ENCODE data around the gene MEG3. TPM values are rescaled to one million over a fixed set of nuclear protein-coding genes. Genes with fewer than 3 reads are reported as not detected.

The MEG3 gene
- total RNA-seq, 1 donor from 2014 or later, result 219 TPM

DNA sequence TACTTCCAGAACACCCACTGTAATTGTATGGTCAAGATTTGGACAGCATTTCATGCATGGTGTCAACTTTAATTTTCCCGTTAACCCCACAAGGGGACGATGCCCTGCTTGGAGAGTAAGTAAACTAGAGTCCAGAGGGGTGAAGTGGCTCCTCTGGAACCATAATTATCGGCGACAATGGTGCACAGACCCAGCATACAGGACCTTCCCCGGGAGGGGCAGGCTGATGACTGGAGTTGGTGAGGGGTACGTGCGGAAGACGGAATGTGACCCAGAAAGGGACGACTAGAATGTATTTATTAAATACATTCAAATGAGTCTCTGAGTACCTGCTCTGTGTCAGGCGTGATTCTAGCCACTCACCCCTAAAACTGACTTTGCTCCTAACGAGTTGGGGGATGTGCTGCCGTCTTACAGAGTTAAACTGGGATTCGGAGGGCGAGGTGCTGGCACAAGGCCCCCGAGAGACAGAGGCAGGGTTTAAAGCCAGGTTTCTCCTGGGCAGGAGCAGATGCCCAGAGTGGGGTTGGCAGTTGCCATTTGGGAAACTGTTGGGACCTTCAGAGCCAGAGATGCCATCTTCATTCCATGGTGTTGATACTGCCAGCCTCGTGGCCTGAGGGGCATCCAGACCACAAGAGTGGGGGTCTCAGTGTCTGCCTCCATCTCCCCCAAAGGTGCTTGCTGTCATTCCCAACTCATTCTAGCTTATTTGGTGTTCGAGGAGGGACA lies 66.7 kb downstream of the MEG3 start:
- no peak for DNase-seq (ENCODE audit: extremely low read depth, low read depth, low spot score)

DNA sequence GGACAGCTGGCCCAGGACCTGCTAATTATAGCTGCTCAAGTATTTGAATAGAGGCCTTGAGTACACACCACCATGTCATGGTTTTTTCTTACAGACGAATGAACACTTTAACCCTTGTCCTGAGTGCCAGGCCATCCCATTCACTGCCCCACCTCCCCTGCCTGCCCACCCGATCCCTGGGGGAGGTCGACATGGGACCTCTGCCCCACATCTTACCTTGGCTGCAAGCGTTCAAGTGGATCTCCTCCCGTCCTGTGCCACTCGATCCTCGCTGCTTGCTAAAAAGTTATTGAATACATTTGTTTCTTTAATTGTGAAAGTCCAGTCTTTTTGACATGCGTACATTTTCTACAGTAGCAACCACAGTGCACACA lies 67.3 kb downstream of the MEG3 start:
- no peak for DNase-seq (ENCODE audit: extremely low read depth, low read depth, low spot score)

DNA sequence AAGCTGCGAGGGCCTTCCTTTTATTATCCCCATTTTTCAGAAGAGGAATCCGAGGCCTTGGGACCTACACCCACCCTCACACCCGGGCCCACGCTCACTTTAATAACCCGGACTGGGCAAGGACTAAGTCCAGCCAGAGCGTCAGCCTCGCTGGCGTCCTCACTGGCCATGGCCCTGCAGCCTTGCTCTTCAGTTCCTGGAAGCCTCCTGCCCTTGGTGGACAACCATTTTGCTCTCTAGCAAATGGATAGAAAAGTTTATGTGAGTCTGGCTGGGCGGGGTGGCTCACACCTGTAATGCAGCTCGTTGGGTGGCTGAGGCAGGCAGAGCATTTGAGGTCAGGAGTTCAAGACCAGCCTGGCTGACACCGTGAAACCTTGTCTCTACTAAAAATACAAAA lies 67.8 kb downstream of the MEG3 start:
- DNase-seq (ENCODE audit: extremely low read depth, low read depth, low spot score), result no peak

DNA sequence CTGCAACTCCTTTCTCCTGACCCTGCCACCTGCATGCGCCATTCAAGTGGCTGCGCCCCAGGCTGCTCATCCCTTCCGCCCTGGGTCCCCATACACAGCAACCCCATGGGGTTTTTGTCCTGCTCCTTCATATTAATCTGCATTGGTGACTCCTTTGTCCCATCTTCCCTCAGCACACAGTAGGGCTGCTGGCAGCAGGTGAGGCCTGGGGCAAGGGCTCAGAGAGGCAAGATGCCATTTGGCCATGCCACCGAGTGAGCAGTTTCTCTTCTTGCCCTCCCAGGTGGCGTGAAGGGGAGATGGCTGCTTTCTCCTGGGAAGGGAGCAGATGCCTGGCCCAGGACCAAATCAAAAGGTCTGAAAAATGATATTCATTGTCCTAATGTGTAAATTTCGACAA lies 68.5 kb downstream of the MEG3 start:
- no peak for DNase-seq (ENCODE audit: extremely low read depth, low read depth, low spot score)

DNA sequence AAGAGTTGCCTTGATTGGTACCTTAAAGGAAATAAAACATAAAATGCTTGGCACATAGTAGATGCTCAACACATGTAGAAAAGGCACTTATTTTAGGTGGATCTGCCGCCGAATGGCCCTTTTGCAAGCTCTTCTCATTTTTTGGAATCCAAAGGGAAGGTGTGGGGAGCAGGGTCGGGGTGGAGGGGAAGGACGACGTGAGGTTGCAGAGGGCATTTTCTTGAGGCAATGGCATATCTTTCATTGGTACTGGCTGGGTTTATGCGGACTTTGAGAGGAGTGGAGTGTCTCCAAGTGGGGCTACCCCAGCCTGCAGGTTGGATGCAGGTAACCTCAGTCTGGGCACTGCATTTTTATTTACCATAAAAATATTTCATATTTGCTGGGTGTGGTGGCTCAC lies 69.5 kb downstream of the MEG3 start:
- no peak for DNase-seq (ENCODE audit: extremely low read depth, low read depth, low spot score)

DNA sequence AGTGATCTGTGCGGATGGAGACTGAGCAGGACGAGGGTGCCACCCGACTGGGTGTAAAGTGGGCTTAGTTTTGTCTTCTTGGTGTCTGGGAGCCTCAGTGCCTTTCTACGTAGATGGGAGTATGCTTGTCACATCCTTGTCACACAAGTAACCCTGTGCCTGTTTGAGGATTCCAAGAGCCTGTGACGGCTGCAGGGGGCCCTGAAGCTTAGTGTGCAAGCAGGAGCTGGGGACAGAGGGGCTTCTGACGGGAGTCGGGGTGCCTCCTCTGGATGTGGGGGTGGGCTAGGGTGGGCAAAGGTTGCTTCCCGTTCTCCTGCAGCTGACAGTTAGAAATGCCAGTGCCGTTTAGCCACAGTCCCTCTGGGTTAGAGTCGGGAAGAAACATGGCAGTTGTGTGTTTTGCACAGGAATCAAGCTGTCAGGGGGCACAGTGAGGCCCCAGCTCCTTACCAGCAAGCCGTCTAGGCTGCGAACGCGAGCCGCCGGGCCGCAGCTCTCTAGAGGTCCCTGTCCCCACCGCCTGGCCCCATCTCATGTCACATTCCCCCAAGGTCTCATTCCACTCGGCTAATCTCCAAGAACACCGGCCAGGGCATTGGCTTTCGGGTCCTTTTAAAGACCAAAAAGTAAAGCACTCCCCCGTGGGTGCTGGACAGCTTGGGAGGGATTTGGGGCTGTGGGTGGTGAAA lies 70.6 kb downstream of the MEG3 start:
- no peak for DNase-seq (ENCODE audit: extremely low read depth, low read depth, low spot score)

DNA sequence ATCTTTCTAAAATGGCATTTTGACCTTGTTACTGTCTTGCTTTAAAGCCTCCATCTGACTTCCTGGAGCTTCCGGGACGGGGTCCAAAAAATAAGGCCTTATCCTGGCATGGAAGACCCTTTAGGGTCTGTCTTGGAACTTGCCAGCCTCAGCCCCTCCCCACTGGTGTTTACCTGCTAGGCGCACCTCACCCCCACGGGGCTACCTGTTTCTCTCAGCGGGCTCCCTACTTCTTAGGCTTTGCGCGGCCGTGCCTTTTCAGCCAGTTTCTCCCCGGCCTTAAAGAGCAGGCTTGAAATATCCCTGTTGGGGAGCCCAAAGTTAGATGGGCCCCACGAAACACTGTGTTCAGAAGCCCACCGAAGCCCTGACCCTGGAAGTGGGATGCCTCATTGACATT lies 72.5 kb downstream of the MEG3 start:
- no peak for DNase-seq (ENCODE audit: extremely low read depth, low read depth, low spot score)

DNA sequence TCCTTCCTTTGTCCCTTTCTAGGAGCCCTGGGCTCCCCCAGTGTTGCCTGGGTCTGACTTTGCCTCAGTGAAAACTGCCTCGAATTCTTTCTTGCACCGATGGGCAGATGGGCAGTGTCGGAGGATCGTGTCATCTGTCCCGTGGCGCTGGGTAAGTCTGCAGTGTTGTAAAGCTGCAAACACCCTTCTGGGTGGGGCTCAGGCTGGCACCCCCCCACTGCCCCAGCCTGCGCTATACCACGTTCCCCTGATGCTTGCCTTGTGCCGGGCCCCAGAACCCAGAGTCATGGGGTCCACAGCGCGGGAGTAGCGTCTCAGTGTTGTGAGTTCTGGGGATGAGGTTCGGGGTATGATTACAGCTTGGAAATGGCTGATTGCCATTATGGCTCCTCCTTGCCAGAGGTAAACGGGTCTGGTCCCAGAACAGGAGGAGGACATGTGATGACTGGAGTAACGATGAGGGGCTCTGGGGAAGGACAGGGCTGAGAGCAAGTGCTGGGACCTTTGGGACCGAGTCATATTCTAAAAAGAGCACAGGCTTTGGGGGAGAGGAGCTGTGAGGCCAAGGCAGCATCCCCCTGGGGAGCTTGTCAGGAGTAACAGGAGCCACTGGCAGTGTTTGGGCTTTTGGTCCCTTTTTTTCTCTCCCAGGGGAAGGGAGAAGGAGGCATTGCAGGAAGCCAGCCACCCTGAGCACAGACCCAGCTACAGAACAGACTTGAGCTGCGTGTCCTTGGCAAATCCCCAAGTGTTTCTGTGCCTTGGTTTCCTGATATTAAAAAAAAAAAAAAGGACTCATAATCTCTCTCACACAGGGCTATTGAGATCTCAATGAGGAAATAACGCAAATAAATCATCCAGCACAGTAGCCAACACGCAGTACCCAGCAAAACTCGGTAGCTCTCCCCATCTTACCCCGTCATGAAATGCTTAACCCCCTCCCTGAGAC lies 73.3 kb downstream of the MEG3 start:
- DNase-seq (ENCODE audit: extremely low read depth, low read depth, low spot score), result no peak

DNA sequence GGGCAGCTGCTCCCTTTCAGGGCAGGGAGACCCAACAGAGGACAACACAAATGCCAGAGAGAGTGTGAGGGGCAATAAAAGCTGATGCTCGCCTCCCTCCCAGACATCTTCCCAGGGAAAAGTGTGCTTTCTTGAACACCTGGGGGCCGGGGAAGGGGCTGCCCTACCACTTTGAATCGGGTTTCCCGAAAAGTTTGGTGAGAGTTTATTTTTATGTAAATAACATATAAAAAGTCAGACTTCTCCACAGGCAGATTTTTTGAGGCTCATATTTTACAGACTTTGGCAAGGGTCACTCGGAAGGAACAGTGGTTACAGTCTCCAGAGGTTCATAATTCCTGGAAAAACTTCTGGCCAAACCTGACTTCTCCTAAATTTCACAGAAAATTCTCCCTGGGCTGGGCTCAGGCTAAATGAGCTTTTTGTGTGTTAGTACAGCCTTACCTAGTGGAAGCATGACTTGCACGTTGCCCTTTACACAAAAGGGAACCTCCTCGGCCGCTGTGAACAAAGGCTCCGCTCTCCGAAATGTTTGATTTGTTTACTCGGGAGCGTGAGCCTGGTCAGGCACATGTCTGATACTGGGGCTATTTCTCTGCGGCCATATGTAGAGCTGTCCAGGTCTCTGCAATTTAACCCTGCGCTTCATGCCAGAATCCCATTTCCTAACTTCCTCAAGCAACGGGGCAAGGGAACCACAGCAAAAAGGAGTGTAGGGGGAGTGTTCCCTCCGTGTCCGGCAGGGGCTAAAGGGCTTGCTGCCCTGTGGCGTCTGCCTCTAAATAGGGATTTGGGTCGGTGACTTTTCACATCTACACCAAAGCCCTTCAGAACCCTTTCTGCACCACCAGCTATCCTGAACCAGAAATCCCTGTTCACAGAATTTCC lies 74.2 kb downstream of the MEG3 start:
- DNase-seq (ENCODE audit: extremely low read depth, low read depth, low spot score), result no peak

DNA sequence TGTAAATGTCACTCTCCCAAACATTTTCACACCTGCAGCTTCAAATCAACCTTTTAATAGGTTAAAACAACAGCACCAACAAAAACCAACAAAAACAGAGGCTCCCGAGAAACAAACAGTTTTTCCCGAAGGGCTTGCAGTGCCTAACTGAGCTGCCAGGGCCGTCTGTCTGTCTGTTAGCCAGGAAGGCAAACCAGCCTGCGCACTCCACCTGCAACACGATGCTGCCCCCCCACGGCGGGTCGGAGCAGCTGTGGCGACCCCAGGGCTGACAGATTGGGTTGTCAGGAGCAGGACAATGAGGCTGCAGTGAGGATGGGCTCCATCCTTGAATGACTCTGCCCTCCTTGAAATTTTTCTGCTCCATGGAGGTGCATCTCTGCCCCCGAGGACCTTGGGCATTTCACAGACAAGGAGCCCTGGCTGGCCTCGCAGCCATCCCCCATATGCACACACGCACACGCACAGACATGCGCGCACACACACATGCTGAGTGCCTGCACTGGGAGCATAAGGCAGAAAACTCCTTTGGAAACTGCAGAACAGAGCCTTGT lies 75.0 kb downstream of the MEG3 start:
- no peak for DNase-seq (ENCODE audit: extremely low read depth, low read depth, low spot score)

DNA sequence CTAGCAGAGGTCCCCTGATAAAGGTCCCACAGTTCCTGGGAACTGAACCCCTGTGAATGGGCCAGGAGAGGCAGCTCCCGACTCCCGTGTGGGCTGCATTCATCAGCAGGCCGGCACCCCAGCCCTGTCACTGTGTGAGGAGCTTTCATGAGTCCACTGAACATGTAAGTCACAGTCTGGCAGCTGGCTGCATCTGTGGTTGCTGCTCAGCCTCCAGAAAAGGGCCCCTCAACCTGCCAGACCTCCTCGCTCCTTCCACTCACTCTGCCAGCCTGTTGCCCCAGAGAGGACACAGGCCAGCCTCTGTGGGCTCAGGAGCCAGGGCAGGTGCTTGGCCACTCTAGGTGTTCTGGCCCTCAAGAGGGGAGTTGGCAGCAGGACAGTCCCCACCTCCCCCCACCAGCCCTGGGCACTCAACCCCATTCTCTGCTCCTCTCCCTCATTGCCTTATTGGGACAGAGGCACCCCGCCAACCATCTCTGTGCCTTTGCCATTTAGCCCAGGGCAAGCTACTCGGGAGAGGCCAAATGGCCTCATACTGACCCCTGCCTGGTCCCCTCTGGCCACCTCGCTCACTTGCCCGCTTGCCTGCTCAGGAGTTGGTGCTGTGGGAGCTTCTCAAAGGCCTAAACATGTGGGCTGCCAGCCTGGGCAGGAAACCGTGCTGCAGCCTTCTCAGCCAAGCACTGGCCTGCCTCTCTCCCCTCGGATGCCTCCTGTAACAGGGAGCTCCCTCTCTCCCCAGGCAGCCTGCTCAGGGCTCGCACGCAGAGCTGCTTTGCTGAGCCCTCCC lies 75.7 kb downstream of the MEG3 start:
- no peak for DNase-seq (ENCODE audit: extremely low read depth, low read depth, low spot score)

DNA sequence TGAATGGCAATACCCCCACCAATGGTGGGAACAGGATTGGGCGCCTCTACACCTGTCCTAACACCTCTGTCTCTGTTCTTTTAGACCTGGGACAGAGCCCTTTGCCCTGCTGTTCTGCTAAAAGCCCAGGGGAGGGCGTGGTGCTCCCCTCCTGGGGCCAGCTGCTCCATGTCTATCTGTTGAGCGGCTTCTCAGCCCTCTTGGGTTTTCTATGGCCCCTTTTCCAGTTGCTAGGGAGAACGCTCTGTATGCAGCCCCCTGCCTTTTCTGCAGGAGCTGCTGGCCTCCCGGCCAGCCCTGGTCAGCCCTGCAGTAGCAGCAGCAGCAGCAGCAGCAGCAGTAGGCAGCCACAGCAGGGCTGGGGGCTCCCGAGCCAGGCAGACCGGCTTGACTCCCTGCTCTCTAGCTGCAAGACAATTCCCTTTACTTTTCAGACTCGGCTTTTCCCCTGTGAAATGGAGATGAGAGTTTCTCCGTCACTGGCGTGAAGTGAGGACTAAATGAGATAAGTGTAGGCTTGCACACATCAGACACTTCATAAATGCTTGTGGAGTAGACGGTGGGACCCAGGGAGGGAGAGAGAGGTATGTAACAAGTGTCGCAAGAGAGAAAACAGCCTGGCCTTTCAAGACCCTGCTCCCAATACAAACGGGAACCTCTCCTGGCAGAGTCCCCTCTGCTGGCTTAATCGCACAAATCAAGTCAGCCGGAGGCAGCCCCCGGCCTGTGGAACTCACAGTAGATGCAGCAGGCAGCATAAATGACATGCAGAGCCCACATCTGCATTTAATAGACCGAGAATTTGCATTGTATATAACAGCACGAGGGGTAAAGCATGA lies 76.6 kb downstream of the MEG3 start:
- no peak for DNase-seq (ENCODE audit: extremely low read depth, low read depth, low spot score)

DNA sequence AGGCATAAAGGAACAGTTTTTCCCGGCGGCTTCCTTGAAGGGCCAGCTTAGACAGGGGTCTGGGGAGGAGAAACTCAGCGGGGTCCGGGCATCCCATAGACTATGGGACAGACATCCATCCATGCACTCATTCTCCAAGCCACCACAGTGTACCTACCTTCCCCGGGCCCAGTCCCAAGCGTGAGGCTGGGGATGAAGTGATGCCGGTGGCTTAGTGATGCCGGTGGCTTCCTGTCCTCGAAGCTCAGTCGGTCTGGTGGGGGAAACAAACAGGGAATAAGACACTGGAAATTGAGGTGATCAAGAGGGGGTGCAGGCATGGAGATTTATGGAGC lies 77.2 kb downstream of the MEG3 start:
- no peak for DNase-seq (ENCODE audit: extremely low read depth, low read depth, low spot score)

DNA sequence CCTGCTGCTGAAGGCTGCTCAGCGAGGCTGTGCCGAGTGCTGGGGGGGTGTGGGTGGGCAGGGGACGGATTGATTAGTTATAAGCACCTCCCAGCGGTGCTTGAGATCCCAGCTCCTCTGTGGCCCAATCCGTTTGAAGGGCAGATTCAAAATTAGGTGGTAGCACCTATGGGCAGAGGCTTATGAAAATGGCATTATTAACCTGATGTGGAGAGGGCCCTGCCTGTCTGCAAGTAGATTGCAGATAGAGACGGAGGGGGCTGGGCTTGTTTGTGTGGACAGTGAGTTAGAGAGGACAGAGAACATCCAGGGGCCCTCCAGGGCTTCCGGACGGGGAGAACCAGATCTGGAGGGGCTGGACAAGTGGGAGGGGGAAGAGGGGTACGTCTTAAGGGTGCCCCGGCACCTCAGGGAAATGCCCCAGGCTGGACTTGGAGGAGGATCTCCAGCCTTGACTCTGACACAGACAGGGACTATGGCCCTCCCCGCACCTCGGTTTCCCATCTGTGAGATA lies 77.8 kb downstream of the MEG3 start, which contains the start of gene RTL1:
TSS of gene RTL1 (minus strand) at position 51 of the 514 bp plus-strand sequence. CDS start 18,934 bp downstream, outside the sequence.
- no peak for DNase-seq (ENCODE audit: extremely low read depth, low read depth, low spot score)

DNA sequence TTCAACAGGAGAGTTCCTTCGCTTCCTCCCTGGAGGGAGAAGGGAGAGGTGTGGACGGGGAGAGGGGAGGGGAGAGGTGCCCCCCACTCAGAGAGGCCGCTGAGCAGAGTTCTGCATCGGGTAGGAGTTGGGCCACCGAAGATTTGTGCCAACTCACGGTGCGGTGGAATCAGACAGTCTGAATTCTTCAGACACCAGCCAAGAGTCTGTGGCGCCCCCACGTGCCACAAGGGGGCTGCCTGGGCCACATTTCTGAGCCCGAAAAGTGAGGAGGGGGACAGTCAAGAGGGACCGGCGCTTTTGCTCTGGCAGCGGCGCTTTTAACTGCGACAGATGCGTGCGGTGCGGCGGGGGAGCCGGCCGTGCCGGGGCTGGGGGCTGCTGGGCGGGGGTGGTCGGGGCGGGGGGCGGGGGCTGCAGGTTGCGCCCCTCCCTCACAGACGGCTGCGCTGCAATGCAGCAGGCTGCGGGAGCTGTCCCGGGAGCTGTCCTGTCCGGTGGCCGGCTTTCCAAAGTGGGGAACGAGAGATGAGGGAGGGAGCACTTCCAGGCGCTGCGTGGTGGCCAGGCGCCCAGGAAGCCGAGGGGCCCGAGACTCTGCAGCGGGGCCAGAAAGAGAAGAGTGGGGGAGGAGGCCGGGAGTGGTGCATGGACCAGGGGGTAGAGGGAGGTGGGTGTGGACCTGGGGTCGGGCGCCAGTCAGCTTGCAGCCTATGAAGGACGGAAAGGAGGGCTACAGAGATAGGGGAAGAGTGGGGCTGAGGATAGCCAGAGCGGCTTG lies 78.6 kb downstream of the MEG3 start:
- no peak for DNase-seq (ENCODE audit: extremely low read depth, low read depth, low spot score)

DNA sequence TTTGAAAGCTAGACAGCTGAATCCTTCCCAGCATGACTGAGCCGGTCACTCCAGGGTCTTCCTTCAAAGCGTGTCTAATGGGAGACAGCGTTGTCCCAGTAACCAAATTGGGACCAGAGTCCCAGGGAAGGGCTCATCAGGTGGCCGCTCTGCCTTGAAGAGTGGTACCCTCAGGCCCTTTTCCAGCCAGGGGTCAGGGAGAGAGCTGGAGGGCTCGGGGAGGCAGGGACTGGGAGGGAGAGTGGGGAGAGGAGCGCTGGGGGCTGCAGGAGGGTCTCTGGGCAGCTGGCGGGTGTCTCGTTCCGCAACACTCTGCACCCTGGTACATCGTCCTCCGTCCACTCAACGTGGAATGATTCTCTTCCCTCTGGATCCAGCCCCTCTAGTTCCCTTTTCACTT lies 79.2 kb downstream of the MEG3 start:
- no peak for DNase-seq (ENCODE audit: extremely low read depth, low read depth, low spot score)

DNA sequence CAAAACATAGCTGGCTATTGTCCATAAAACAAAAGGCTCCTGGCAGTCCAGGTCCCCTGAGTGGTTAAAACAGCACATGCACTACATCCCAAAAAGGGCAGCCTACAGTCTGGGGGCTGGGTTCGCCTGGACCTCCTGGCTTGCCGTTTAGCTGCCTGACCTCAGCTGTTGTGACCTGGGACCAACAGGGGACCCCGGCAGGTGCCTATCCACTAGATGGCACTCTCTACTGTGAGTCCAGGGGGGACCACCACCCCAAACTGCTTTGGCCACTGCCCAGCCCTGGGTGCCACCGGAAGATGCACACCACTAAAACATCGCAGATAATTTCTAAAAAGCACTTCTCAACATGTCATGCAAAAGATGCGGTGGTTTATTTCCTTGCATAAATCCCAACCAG lies 80.5 kb downstream of the MEG3 start:
- no peak for DNase-seq (ENCODE audit: extremely low read depth, low read depth, low spot score)

DNA sequence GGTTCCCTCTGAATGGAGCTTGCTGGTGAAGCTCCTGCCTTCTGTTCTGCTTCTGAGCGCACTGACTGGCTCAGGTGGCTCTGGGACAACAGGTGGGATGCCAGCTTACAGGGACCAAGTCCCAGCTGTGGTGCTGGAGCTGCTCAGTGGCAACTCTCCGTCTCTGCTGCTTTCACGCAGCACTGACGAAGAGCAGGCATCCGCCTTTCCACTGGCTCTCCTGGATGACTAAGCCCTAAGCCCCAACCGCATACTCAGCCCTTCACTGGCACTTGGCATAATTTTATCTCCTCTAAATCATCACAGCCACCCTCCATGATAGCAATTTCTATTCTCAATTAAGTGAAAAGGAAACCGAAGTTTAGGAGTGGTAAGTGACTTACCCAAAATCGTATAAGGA lies 81.3 kb downstream of the MEG3 start:
- no peak for DNase-seq (ENCODE audit: extremely low read depth, low read depth, low spot score)
